Hematopoietic multipotent progenitor cell treated with erythropoietin and hydrocortisone succinate and interleukin-3 and kit ligand, for 17 days (in vitro differentiated cells): ENCODE results near the gene HNRNPC.
A peak's percentile ranks its signal among the peaks of the same experiment; 100 is the strongest.
"Not testable (repeated sequence)": the region's sequence is repeated elsewhere in the genome, so short reads cannot be mapped to it uniquely, and the experiment has no call there.

Experiments
- DNase-seq: peaks from one replicate; pipeline ENCODE4 v3.0.0-alpha.2; 2015; ENCODE audit warnings: low spot score

Gene HNRNPC

DNA sequence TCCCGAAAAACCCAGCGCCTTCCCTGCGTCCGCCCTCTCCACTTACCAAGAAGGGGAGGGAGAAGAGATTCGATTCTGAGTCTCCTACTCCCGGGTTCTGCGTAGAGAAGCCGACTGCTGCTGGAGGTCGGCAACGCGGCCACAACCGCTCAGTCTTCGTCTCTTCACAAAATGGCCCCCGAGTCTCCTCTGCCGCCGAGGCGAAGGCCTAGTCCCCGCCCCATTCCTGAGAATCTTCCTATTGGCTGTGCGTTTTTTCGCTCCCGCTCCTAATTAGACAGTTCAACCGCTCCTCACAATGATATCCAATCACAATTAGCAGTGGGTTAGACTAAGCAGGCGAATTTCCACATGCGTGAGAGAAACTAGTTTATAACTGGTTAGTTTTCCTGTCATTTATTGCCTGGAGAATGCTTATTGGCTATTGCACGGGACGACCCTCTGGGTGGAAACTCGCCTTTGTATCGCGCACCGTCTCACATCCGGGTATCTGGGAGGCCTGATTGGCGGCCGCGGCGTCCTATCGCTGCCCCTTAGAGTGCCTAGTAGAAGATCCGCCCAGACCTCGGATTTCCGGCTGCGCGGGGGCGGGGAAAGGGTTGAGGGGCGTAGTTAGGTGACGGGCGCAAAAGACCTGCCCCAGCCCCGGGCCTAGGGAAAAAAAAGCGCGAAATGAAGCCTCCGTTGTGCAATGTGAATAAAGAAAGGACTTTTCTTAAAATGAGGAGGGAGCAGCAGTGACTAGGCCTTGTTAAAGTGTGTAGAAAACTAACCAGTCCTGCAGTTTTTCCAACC, at the start of gene HNRNPC:
Gene HNRNPC, minus strand, starts transcription at position 191 of the 795 bp plus-strand sequence. CDS start 35,249 bp downstream, outside the sequence.
- DNase-seq, result peak; percentile 100

DNA sequence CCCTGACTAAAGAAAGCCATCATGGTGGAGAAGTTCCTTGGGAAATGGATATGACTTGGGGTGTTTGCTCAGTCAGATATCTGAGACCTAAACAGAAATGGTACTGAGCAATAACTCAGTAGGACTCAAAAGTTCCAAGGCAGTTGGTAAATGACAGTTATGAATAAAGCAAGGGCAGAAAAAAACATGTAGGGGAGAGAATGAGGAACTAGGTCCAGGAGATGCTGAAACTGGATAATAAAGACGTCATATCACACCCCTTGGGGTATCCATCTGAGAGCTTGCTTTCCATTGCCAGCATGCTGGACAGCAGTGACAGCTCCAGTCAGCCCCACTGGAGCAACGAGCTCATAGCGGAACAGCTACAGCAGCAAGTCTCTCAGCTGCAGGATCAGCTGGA, 48.2 kb upstream of the HNRNPC start:
- DNase-seq, result no peak

DNA sequence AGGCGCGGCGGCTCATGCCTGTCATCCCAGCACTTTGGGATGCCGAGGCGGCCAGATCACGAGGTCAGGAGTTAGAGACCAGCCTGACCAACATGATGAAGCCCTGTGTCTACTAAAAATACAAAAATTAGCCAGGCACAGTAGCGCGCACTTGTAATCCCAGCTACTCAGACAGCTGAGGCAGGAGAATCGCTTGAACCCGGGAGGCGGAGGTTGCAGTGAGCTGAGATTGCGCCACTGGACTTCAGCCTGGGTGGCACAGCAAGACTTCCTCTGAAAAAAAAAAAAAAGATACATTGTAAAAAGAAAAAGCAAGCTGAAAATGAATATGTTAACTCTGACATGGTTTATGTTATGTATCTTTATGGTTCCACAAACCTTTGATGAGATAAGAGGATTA, 44.3 kb upstream of the HNRNPC start:
- no peak for DNase-seq

DNA sequence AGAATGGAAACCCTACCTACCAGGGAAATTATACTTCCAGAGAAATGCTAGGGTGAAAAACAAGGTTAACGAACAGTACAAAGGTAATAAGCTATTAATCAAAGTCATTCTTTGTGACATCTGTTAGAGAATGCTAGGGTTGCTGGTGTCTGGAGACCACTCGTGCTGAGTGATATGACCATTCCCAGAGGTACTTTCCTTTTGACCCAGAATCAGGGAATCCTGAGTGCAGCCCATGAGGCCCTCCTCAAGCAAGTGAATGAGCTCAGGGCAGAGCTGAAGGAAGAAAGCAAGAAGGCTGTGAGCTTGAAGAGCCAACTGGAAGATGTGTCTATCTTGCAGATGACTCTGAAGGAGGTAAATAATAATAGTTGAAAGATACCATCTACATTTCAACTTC, 42.4 kb upstream of the HNRNPC start:
- no peak for DNase-seq

DNA sequence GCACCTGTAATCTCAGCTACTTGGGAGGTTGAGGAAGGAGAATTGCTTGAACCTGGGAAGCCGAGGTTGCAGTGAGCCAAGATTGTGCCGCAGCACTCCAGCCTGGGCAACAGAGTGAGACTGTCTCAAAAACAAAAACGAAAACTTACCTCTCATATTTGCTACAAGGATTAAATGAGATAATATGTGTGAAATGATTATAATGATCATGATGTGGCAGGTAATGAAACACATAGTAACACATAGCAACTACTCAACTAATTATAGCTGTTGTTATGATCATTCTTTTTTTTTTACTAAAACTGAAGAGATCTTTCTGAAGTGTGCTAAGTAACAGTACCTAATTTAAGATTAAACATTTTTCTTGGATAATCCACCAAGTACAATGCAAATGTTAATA, 40.7 kb upstream of the HNRNPC start:
- DNase-seq, result no peak

DNA sequence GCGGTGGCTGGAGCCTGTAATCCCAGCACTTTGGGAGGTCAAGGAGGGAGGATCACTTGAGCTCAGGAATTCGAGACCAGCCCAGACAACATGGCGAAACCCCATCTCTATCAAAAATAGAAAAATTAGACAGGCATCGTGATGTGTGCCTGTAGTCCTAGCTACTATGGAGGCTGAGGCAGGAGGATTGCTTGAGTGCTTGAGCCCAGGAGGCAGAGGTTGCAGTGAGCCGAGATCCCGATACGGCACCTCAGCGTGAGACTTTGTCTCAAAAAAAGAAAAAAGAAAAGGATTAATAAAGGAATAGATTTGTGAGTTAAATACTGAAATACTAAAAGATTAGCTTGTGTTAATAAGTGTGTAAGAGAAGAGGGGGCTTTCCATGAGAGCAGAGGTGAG, 40.0 kb upstream of the HNRNPC start:
- DNase-seq, result no peak

DNA sequence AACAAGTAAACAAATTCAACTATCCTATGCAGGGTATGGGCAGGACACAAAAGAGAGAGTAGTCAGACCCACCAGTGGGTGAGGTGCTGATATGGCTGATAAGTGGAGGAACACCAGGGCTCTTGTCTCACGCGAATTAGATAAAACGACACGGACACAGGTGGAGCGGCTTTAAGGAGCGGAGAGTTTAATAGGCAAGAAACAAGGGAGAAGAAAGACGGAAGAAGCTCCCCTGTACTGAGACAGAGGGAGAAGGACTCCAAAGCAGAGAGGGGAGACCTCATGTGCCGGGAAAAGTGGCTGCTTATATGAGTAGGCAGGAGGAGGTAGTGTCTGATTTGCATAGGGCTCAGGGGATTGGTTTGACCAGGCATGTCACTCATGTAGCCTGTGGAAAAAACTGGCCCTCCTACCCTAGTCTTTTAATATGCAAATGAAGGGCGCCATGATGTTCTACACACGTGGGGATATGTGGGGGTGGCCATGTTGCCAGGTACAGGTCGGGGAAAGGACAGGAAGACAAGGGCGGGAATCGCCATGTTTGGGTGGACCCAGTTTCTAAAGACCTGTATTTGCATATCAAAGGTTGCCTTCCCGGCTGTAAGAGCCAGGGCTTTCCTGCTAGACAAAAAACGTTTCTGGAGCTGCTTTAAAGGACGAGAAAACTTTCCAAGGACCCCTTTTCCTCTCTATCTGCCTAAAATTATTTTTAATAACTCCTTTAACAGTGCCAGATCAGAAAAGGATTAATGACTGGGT, 39.4 kb upstream of the HNRNPC start:
- peak; percentile 58 for DNase-seq

DNA sequence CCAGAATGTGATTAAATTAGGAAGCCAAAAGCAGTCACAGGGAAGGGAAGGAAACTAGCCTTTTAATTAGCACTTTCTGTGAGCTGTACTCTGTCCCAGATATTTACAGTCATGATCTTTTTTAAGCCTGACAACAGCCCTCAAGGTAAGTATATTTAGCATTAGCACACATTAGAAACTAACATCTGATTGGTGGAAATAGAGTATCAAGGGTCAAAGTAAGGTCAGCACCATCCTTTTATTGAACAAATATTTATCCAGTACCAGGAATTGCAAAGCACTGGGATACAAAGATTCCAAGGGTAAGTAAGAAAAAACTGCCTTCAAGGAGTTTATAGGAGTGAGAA, 38.9 kb upstream of the HNRNPC start:
- no peak for DNase-seq

DNA sequence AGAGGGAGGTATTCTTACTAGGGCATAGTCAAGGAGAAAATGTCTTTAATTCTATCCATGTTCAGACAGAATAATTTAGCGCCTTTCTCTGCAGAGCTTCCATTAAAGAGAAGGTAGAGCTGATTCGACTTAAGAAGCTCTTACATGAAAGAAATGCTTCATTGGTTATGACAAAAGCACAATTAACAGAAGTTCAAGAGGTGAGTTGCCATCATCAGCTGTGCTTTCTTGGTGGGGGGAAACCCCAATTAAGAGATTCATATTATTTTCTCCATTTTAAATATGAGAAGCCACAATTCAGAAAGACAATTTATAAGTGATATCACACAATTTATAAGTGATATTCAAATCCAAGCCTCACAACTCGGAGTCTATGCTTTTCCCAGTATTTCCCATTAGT, 38.4 kb upstream of the HNRNPC start:
- no peak for DNase-seq

DNA sequence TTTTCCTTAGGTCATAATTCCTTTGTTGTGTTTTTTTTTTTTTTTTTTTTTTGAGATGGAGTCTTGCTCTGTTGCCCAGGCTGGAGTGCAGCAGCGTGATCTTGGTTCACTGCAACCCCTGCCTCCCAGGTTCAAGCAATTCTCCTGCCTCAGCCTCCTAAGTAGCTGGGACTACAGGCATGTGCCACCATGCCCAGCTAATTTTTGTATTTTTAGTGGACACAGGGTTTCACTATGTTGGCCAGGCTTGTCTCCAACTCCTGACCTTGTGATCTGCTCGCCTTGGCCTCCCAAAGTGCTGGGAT, 33.5 kb upstream of the HNRNPC start:
- not testable (repeated sequence) for DNase-seq

DNA sequence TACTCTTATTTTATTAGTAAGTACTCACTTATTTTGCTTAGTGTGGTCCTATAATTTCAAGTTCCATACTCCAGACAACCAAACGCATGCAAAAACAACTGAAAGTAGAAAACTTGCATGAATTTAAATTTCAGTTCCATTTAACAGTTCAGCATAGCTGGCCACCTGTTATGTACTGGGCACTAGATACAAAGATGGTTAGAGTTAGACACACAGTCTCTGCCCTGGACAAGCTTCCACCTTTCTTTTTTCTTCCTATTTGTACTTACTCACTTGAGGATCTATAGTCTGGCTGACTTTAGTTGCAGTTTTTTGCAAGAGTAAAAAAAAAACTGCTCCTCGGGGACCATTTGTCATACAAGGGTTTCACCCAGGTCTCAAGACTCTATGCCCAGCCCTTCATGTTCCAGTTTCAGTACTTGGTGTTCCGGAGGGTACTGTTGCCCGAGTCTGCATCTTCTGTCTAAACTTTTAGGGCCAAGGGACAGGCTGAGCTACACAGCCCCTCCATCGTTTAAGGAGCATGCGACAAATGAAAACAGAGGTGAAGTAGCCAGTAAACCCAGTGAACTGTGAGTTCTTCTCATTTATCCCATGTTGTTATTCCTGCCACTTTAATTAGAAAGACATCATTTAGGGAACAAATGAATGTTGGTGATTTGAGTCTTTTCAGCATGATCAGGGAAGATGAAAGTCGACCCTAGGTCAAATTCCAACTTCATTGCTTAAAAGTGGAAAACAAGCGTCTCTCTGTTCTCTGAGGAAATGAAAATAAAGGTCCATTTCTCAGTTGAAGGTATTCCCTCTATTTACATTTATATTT, 33.0 kb upstream of the HNRNPC start:
- no peak for DNase-seq

DNA sequence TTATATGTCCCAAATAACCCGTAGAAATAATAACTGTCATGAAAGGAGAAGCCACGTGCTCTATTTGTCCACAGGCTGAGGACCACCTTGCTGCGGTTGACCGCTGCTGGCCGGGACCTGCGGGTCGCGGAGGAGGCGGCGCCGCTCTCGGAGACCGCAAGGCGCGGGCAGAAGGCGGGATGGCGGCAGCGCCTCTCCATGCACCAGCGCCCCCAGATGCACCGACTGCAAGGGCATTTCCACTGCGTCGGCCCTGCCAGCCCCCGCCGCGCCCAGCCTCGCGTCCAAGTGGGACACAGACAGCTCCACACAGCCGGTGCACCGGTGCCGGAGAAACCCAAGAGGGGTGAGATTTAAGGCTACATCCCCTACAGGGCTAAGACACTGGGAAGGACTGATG, 31.6 kb upstream of the HNRNPC start:
- DNase-seq, result no peak

DNA sequence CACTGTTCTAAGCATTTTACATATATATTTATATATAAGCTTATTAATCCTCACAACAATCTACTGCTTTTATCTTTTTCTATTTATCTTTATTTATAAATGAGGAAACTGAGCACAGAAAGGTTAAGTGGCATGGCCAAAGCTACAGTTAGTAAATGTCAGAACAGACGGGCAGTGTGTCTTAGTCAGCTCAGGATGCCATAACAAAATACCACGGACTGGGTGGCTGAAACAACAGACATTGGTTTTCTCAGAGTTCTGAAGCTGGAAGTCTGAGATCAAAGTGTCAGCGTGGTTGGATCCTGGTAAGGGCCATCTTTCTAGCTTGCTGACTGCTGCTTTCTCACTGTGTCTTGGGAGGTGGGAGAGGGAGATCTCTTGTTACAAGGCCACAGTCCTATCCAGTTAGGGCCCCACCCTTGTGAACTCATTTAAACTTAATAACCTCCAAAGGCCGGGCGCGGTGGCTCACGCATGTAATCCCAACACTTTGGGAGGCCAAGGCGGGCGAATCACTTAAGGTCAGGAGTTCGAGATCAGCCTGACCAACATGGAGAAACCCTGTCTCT, 30.4 kb upstream of the HNRNPC start:
- no peak for DNase-seq

DNA sequence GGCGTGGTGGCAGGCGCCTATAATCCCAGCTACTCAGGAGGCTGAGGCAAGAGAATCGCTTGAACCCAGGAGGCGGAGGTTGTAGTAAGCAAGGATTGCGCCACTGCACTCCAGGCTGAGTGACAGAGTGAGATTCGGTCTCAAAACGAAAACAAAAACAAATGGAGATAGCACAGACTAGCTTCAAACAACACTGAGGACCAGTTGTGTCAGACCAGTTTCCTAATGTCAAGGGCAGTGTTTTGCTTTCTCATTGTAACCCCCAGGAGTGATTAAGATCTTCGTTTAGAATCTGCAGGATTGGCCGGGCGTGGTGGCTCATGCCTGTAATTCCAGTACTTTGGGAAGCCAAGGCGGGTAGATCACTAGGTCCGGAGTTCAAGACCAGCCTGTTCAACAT, 29.1 kb upstream of the HNRNPC start:
- DNase-seq, result no peak

DNA sequence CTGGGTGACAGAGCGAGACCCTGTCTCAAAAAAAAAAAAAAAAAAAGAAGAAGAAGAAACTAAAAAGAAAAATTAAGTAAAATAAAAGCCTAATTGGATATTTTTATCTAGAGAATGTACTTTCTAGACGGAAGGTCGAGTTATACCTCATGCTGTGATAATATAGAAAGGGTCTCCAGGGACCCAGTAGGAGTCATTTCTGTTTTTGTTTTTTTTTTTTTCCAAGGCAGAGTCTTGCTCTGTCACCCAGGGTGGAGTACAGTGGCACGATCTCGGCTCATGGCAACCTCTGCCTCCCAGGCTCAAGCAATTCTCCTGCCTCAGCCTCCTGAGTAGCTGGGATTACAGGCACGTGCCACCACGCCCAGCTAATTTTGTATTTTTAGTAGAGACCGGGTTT, 24.8 kb upstream of the HNRNPC start:
- not testable (repeated sequence) for DNase-seq

DNA sequence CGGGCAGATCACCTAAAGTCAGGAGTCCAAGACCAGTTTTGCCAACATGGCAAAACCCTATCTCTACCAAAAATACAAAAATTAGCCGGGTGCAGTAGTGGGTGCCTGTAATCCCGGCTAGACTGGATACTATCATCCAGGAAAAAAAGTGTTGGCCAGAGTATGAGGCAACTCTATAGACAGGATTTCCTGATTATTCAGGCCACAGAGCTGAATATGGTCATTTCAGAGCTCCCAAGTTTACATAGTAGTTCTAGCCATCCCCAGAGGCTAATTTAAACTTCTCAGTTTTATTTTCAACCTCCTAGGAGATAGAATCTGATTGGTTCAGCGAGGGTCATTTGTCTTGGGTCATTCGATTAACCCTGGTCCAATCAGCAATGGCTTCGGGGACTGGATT, 17.9 kb upstream of the HNRNPC start:
- no peak for DNase-seq

DNA sequence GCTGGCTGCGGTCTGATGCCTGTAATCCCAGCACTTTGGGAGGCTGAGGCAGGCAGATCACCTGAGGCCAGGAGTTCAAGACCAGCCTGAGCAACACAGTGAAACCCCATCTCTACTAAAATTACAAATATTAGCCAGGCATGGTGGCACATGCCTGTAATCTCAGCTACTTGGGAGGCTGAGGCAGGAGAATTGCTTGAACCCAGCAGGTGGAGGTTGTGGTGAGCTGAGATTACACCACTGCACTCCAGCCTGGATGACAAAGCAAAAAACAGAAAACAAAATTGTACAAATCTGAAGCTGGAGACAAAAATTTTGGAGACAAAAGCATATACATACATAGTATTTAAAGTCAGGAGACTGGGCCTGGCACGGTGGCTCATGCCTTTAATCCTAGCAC, 17.3 kb upstream of the HNRNPC start:
- DNase-seq, result not testable (repeated sequence)

DNA sequence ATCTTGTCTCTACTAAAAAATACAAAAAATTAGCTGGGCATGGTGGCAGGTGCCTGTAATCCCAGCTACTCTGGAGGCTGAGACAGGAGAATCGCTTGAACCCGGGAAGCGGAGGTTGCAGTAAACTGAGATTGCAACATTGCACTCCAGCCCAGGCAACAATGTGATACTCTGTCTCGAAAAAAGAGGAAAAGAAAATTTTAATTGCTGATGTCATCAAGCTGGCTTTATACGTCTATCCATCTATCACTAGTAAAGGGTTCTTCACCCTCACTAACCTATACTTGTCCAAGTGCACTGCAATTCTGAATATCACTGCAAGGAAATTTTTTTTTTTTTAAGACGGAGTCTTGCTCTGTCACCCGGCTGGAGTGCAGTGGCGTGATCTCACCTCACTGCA, 12.7 kb upstream of the HNRNPC start:
- not testable (repeated sequence) for DNase-seq

DNA sequence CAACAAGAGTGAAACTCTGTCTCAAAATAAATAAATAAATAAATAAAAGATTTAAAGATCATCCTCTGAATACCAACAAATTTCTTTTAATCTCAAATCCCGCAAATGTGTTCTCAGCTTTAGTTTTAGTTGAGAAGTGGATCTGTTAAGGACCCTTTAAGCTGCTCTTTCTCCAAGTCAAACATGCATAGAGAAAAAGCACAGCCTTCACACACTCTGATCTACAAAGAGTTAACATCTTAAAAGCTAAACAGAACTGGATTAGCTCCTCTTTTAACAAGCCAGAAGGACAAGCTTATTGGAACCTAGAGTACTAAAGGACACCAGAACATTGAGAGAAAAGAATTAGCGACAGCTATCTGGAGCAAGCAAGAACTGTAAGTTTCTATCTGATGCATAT, 10.5 kb upstream of the HNRNPC start, which contains the start of gene RPGRIP1:
Gene RPGRIP1, plus strand, starts transcription at position 301 of the 400 bp plus-strand sequence. CDS start 7,894 bp downstream, outside the sequence.
- DNase-seq, result no peak

DNA sequence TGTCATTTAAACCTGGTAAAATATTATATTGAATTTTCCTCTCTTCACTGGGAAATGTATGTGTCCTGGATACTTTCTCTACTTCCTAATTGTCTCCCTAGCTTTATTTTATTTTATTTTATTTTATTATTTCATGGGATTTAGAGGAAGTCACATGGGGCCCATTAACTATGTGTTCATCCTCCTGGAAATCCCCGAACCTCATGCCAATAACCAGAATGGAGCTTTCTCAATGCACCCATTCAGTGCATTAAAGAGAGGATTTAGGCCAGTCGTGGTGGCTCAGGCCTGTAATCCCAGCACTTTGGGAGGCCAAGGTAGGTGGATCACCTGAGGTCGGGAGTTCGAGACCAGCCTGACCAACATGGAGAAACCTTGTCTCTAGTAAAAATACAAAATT, 9.4 kb upstream of the HNRNPC start:
- DNase-seq, result no peak

DNA sequence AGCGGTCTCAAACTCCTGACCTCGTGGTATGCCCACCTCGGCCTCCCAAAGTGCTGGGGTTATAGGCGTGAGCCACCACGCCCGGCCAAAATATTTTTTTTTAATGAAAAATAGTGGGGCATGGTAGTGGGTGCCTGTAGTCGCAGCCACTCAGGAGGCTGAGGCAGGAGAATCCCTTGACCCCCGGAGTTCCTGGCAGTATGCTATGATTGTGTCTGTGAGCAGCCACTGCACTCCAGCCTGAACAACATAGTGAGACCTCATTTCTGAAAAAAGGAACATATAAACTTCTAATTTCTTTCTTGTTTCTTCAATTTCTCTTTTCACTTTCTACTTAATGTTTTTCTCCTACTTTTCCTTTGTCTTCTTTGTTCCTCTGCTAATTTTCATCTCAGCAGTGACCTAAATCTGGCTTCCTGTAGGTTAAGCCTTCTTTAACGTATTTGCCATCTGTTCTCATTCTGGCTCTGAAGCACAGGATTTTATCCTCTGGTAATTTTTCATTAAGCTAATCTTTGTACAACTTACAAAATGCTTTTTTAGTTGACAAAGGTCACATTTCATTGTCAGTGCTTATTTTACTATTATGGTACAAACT, 6.1 kb upstream of the HNRNPC start:
- DNase-seq, result no peak

DNA sequence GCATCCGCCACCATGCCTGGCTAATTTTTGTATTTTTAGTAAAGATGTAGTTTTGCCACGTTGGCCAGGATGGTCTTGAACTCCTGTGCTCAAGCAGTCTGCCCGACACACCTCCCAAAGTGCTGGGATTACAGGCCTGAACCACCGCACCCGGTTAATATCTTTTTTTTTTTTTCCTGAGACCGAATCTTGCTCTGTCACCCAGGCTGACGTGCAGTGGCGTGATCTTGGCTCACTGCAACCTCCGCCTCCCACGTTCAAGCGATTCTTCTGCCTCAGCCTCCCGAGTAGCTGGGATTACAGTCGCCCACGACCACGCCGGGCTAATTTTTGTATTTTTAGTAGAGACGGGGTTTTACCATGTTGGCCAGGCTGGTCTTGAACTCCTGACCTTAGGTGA, 3.4 kb upstream of the HNRNPC start:
- DNase-seq, result not testable (repeated sequence)
